ENCODE measurements around the gene LMTK3. TPM values are rescaled to one million over a fixed set of nuclear protein-coding genes. Genes with fewer than 3 reads are reported as not detected.

Gene LMTK3
- total and polyA plus RNA-seq, 2 donors (not counting 1 experiment from before 2014, with no cell fraction given): 0.17 TPM; not detected in 1

DNA sequence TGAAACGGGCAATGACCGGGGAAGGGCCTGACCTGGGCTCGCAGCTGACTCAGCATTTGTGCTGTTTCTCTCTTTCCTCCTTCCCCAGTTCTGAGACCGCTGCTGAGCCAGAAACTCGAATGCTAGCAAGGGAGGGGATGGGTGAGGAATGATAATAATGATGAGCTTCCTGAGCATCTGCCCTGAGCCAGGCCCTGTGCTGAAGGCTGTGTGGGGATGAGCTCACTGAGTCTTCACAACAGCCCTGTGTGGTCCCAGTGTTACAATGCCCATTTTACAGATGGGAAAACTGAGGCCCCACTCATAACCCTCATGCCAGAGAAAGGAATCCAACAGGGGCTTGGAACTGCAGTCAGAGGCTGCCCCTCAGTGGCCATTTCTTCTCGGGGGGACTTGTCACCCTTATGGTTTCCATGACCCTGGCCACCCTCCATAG lies 48.5 kb upstream of the LMTK3 start:
- no peaks in the 10 kb centered on the region for H3K79me2 ChIP-seq (ENCODE audit: control insufficient read depth, insufficient read depth, low read length)
- H3K4me1 ChIP-seq (ENCODE audit: control insufficient read depth, extremely low read depth, insufficient read depth, low read length): no peaks in the 10 kb centered on the region
- no peak for DNase-seq (ENCODE audit: low read depth in 2 of 2)
- H3K9ac ChIP-seq (ENCODE audit: insufficient read depth, low read length): no peak overlapping the region
- no peaks in the 10 kb centered on the region for H3K27me3 ChIP-seq (ENCODE audit: control insufficient read depth, insufficient read depth, low read length)
- no peak overlapping the region for H3K4me3 ChIP-seq (replicated peaks in 1 of 4; ENCODE audit: control extremely low read depth in 1 of 4, insufficient read depth in 1 of 4, low read depth in 3 of 4, low read length in 4 of 4)
- TF ChIP-seq, protein P1, sequence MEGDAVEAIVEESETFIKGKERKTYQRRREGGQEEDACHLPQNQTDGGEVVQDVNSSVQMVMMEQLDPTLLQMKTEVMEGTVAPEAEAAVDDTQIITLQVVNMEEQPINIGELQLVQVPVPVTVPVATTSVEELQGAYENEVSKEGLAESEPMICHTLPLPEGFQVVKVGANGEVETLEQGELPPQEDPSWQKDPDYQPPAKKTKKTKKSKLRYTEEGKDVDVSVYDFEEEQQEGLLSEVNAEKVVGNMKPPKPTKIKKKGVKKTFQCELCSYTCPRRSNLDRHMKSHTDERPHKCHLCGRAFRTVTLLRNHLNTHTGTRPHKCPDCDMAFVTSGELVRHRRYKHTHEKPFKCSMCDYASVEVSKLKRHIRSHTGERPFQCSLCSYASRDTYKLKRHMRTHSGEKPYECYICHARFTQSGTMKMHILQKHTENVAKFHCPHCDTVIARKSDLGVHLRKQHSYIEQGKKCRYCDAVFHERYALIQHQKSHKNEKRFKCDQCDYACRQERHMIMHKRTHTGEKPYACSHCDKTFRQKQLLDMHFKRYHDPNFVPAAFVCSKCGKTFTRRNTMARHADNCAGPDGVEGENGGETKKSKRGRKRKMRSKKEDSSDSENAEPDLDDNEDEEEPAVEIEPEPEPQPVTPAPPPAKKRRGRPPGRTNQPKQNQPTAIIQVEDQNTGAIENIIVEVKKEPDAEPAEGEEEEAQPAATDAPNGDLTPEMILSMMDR (conservative IDR thresholded peaks at IDR 0.05 in 1 of 2, IDR thresholded peaks at IDR 0.05 in 1 of 2; ENCODE audit: low read depth in 1 of 2, low read length in 2 of 2): no peak
- TF ChIP-seq EZH2 (IDR thresholded peaks at IDR 0.05; ENCODE audit: low read length, missing control alignments): no peak
- H3K4me2 ChIP-seq (ENCODE audit: extremely low read depth, insufficient read depth, low read length): no peak overlapping the region
- no peak overlapping the region for H3K27ac ChIP-seq (ENCODE audit: insufficient read depth, low read length)
- no peaks in the 10 kb centered on the region for H3K9me3 ChIP-seq (ENCODE audit: control insufficient read depth, insufficient read depth, low read depth, low read length)
- no peaks in the 10 kb centered on the region for H4K20me1 ChIP-seq (ENCODE audit: control insufficient read depth, extremely low read depth, insufficient read depth, low read length)
- no peak overlapping the region for H2AFZ ChIP-seq (ENCODE audit: low read length)
- H3K36me3 ChIP-seq (ENCODE audit: control insufficient read depth, insufficient read depth, low read length): no peaks in the 10 kb centered on the region

DNA sequence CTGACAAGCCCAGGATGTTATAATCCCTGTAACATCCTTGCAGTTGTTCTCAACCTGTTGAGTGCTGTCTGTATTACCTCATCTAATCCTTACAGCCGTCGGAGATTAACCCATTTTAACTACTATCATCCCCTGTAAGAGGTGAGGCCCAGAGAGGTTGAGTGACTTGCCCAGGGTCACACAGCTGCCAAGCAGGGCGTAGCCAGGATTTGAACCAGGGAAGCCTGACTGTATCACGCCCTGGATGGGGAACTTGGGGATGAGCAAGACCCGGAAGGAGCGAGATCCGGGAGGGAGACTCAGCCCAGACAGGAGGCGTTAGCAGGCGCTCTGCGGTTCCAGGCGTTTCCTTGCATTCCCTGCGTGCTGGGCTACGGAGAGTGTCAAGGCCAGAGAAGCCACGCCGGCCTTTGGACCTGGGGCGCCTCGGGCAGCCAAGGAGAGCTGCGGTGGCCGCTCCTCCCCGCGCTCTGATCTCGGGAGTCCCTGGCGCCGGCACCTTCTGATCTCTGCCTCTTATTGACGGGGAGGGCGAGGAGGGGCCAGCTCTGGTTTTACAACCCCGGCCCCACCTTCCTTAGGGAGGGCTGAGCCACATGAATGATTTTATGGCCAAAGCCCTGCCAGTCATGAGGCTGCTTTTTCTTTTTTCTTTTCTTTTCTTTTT lies 46.5 kb upstream of the LMTK3 start:
- Histone ChIP-seq H3K27ac (ENCODE audit: insufficient read depth, low read length) (no peak overlapping the region), H3K79me2 (ENCODE audit: control insufficient read depth, insufficient read depth, low read length) (no peaks in the 10 kb centered on the region), H3K4me3 (replicated peaks in 1 of 4; ENCODE audit: control extremely low read depth in 1 of 4, insufficient read depth in 1 of 4, low read depth in 3 of 4, low read length in 4 of 4) (no peak overlapping the region), H4K20me1 (ENCODE audit: control insufficient read depth, extremely low read depth, insufficient read depth, low read length) (no peaks in the 10 kb centered on the region), H3K27me3 (ENCODE audit: control insufficient read depth, insufficient read depth, low read length) (no peaks in the 10 kb centered on the region), H3K4me2 (ENCODE audit: extremely low read depth, insufficient read depth, low read length) (no peak overlapping the region), H3K9ac (ENCODE audit: insufficient read depth, low read length) (no peak overlapping the region), H2AFZ (ENCODE audit: low read length) (peak overlapping the region; percentile 24), H3K9me3 (ENCODE audit: control insufficient read depth, insufficient read depth, low read depth, low read length) (no peaks in the 10 kb centered on the region), H3K36me3 (ENCODE audit: control insufficient read depth, insufficient read depth, low read length) (no peaks in the 10 kb centered on the region), H3K4me1 (ENCODE audit: control insufficient read depth, extremely low read depth, insufficient read depth, low read length) (peaks cover 3% of the 10 kb centered on the region)
- TF ChIP-seq, protein P1 (conservative IDR thresholded peaks at IDR 0.05 in 1 of 2, IDR thresholded peaks at IDR 0.05 in 1 of 2; ENCODE audit: low read depth in 1 of 2, low read length in 2 of 2): no peak
- TF ChIP-seq EZH2 (IDR thresholded peaks at IDR 0.05; ENCODE audit: low read length, missing control alignments): no peak
- peak; percentile 49 to 66 for DNase-seq (ENCODE audit: low read depth in 2 of 2)

DNA sequence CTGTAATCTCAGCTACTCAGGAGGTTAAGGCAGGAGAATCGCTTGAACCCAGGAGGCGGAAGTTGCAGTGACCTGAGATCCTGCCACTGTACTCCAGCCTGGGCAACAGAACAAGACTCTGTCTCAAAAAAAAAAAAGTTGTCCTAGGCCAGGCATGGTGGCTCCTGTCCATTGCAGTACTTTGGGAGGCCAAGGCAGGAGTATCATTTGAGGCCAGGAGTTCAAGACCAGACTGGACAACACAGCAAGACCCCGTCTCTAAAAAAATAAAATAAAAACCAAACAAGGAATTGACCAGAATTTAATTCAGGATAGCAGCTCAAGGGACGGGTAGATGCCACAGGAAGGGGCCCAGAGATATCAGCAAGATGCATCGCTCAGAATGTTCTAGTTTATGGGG lies 45.2 kb upstream of the LMTK3 start:
- Histone ChIP-seq H3K9ac (ENCODE audit: insufficient read depth, low read length) (no peak overlapping the region), H3K4me2 (ENCODE audit: extremely low read depth, insufficient read depth, low read length) (no peak overlapping the region), H3K27me3 (ENCODE audit: control insufficient read depth, insufficient read depth, low read length) (no peaks in the 10 kb centered on the region), H4K20me1 (ENCODE audit: control insufficient read depth, extremely low read depth, insufficient read depth, low read length) (no peaks in the 10 kb centered on the region), H2AFZ (ENCODE audit: low read length) (no peak overlapping the region), H3K9me3 (ENCODE audit: control insufficient read depth, insufficient read depth, low read depth, low read length) (no peaks in the 10 kb centered on the region), H3K36me3 (ENCODE audit: control insufficient read depth, insufficient read depth, low read length) (no peaks in the 10 kb centered on the region), H3K79me2 (ENCODE audit: control insufficient read depth, insufficient read depth, low read length) (no peaks in the 10 kb centered on the region), H3K27ac (ENCODE audit: insufficient read depth, low read length) (no peak overlapping the region), H3K4me3 (replicated peaks in 1 of 4; ENCODE audit: control extremely low read depth in 1 of 4, insufficient read depth in 1 of 4, low read depth in 3 of 4, low read length in 4 of 4) (no peak overlapping the region), H3K4me1 (ENCODE audit: control insufficient read depth, extremely low read depth, insufficient read depth, low read length) (peaks cover 3% of the 10 kb centered on the region)
- no peak for TF ChIP-seq EZH2 (IDR thresholded peaks at IDR 0.05; ENCODE audit: low read length, missing control alignments)
- TF ChIP-seq, protein P1 (conservative IDR thresholded peaks at IDR 0.05 in 1 of 2, IDR thresholded peaks at IDR 0.05 in 1 of 2; ENCODE audit: low read depth in 1 of 2, low read length in 2 of 2): no peak
- DNase-seq (ENCODE audit: low read depth in 2 of 2): no peak
